Erythroblast (primary cell): Measurements from ENCODE around the gene BRD3OS.

Source experiments
- GATA1 ChIP-seq: IDR thresholded peaks from 2 replicates; pipeline ENCODE4 v1.6.1; 2011; ENCODE audit warnings: low read depth, mild to moderate bottlenecking, control low read depth, low read length, moderate library complexity
- POLR2A ChIP-seq: IDR thresholded peaks from 2 replicates; pipeline ENCODE4 v1.6.1; 2011; ENCODE audit warnings: mild to moderate bottlenecking, low read length

GRCh38 chr9:133992780-133993634 lies 32.3 kb upstream of the BRD3OS start:
- TF ChIP-seq POLR2A = no peak
- no peak for TF ChIP-seq GATA1
